A549 (cell line): ENCODE data around the gene MAGI1. TPM values are rescaled to one million over a fixed set of nuclear protein-coding genes. Genes with fewer than 3 reads are reported as not detected.

Experiments used
- ATAC-seq, 2 experiments: fragments of 200-7000 bp in 1 of 2; fragments of >200 bp in 1 of 2; cut with Nextera tagmentation in 1 of 2; cut with Tn5 transposase in 1 of 2; 3 replicates each; pipeline versions ENCODE4 v1.8.0 to v1.9.1; 2018 to 2020; ENCODE audit warnings: mild to moderate bottlenecking in 1 of 2, moderate library complexity in 1 of 2
- CTCF ChIA-PET: fragments of 300-600 bp; sonication (Branson Sonifier 250); formaldehyde crosslinking; extraction: SDS; loops from one replicate; lab custom pipeline; 2021; ENCODE audit warnings: antibody characterized with exemption, inconsistent platforms; lab: Yijun Ruan, JAX
- POLR2A ChIA-PET: fragments of 350-600 bp; formaldehyde crosslinking; extraction: SDS; loops from one replicate; lab custom pipeline; 2021; ENCODE audit warnings: antibody characterized with exemption, inconsistent platforms; lab: Yijun Ruan, JAX
- DNase-seq, 2 experiments: peaks; one replicate each; pipeline versions ENCODE4 v3.0.0 to v3.0.0-alpha.2; 2011 to 2016; ENCODE audit warnings: low read depth in 1 of 2, low spot score in 1 of 2
- FAIRE-seq: peaks from 2 replicates; lab custom pipeline; 2011; peaks lifted over from hg19 to GRCh38; lab: Jason Lieb, UNC
- H3K27ac ChIP-seq, 2 experiments: fragments of >200 bp; sonication (Bioruptor Twin); formaldehyde crosslinking; 3 replicates each; pipeline ENCODE4 v1.5.1; 2016 to 2017
- H3K4me1 ChIP-seq: fragments of >200 bp; sonication (Bioruptor Twin); formaldehyde crosslinking; 3 replicates; pipeline ENCODE4 v1.6.1; 2016
- H3K4me2 ChIP-seq: fragments of >200 bp; sonication (Bioruptor Twin); formaldehyde crosslinking; 3 replicates; pipeline ENCODE4 v1.6.1; 2016
- H3K4me3 ChIP-seq: fragments of >200 bp; sonication (Bioruptor Twin); formaldehyde crosslinking; 3 replicates; pipeline ENCODE4 v1.5.1; 2016
- H3K9me3 ChIP-seq: fragments of >200 bp; sonication (Bioruptor Twin); formaldehyde crosslinking; 3 replicates; pipeline ENCODE4 v1.6.1; 2016
- ATOH8 ChIP-seq: fragments of 250-450 bp; sonication (Bioruptor Pico); IDR thresholded peaks from 2 replicates; pipeline ENCODE4 v1.5.0; 2020; ENCODE audit warnings: low read depth, mild to moderate bottlenecking, moderate library complexity
- CBX8 ChIP-seq: fragments of 200-600 bp; sonication (generic); IDR thresholded peaks from 2 replicates; pipeline ENCODE4 v1.6.1; 2016
- CEBPB ChIP-seq, 2 experiments: fragments of >200 bp in 1 of 2; sonication (Bioruptor Twin) in 1 of 2; formaldehyde crosslinking in 1 of 2; IDR thresholded peaks; 2 replicates each; pipeline ENCODE4 v1.6.1; 2012 to 2016
- CHD2 ChIP-seq: fragments of 150-350 bp; IDR thresholded peaks from 2 replicates; pipeline ENCODE4 v1.6.1; 2014; ENCODE audit warnings: low read length; ENCODE audit not compliant: partially characterized antibody
- CHD4 ChIP-seq: fragments of 200-600 bp; sonication (generic); IDR thresholded peaks from 2 replicates; pipeline ENCODE4 v1.6.1; 2016; ENCODE audit warnings: antibody characterized with exemption, mild to moderate bottlenecking, borderline replicate concordance
- CTCF ChIP-seq: fragments of >200 bp; sonication (Bioruptor Twin); formaldehyde crosslinking; IDR thresholded peaks from 3 replicates; pipeline ENCODE4 v1.5.1; 2016
- EHF ChIP-seq: fragments of 250-450 bp; sonication (Bioruptor Pico); IDR thresholded peaks from 2 replicates; pipeline ENCODE4 v1.5.0; 2020; ENCODE audit warnings: mild to moderate bottlenecking
- EHMT2 ChIP-seq: fragments of 200-600 bp; sonication (generic); IDR thresholded peaks from 2 replicates; pipeline ENCODE4 v1.6.1; 2016; ENCODE audit warnings: antibody characterized with exemption, low read depth, mild to moderate bottlenecking, moderate library complexity
- EP300 ChIP-seq, 2 experiments: fragments of >200 bp; sonication (Bioruptor Twin); formaldehyde crosslinking; IDR thresholded peaks; 2 replicates in 1 of 2; 3 replicates in 1 of 2; pipeline ENCODE4 v1.6.1; 2016 to 2017
- FOSL2 ChIP-seq, 2 experiments: fragments of 450-650 bp in 1 of 2; fragments of >200 bp in 1 of 2; sonication (Bioruptor Twin) in 1 of 2; formaldehyde crosslinking; IDR thresholded peaks; 2 replicates each; pipeline versions ENCODE4 v1.5.0 to v1.6.1; 2016 to 2020; ENCODE audit warnings: mild to moderate bottlenecking in 1 of 2, moderate library complexity in 1 of 2
- FOXS1 ChIP-seq: fragments of 250-450 bp; sonication (Bioruptor Pico); IDR thresholded peaks from 2 replicates; pipeline ENCODE4 v1.5.0; 2020; ENCODE audit warnings: mild to moderate bottlenecking, moderate library complexity
- GATA3 ChIP-seq: IDR thresholded peaks from 2 replicates; pipeline ENCODE4 v1.6.1; 2012; ENCODE audit warnings: borderline replicate concordance
- HDAC2 ChIP-seq: fragments of 200-600 bp; sonication (generic); IDR thresholded peaks from 2 replicates; pipeline ENCODE4 v1.6.1; 2016
- HOXB5 ChIP-seq: fragments of 250-450 bp; sonication (Bioruptor Pico); IDR thresholded peaks from 2 replicates; pipeline ENCODE4 v1.5.0; 2020; ENCODE audit warnings: mild to moderate bottlenecking, moderate library complexity
- JUNB ChIP-seq: fragments of >200 bp; sonication (Bioruptor Twin); formaldehyde crosslinking; IDR thresholded peaks from 2 replicates; pipeline ENCODE4 v1.6.1; 2016
- KDM1A ChIP-seq: fragments of 200-600 bp; sonication (generic); IDR thresholded peaks from 2 replicates; pipeline ENCODE4 v1.6.1; 2016; ENCODE audit warnings: low read depth, mild to moderate bottlenecking
- MAZ ChIP-seq: fragments of 150-350 bp; IDR thresholded peaks from 2 replicates; pipeline ENCODE4 v1.6.1; 2014; ENCODE audit warnings: antibody characterized with exemption, low read depth, low read length, borderline replicate concordance
- NFE2L2 ChIP-seq: fragments of 150-350 bp; conservative IDR thresholded peaks from 2 replicates; pipeline ENCODE4 v1.6.1; 2014; ENCODE audit warnings: low read length
- NPAS2 ChIP-seq: fragments of 250-450 bp; sonication (Bioruptor Pico); IDR thresholded peaks from 2 replicates; pipeline ENCODE4 v1.8.0; 2022; ENCODE audit warnings: mild to moderate bottlenecking, moderate library complexity, borderline replicate concordance
- NR3C1 ChIP-seq: fragments of >200 bp; sonication (Bioruptor Twin); formaldehyde crosslinking; IDR thresholded peaks from 3 replicates; pipeline ENCODE4 v1.6.1; 2017
- RARB ChIP-seq: fragments of 250-450 bp; sonication (Bioruptor Pico); IDR thresholded peaks from 2 replicates; pipeline ENCODE4 v1.8.0; 2021; ENCODE audit warnings: mild to moderate bottlenecking, moderate library complexity
- SMC3 ChIP-seq: fragments of >200 bp; sonication (Bioruptor Twin); formaldehyde crosslinking; IDR thresholded peaks from 3 replicates; pipeline ENCODE4 v1.6.1; 2018; ENCODE audit warnings: inconsistent platforms
- SREBF2 ChIP-seq: fragments of 450-650 bp; IDR thresholded peaks from 2 replicates; pipeline ENCODE4 v1.6.1; 2014; ENCODE audit warnings: mild to moderate bottlenecking, moderate library complexity
- TP53 ChIP-seq: fragments of 250-450 bp; sonication (Bioruptor Pico); IDR thresholded peaks from 2 replicates; pipeline ENCODE4 v1.5.0; 2021; ENCODE audit warnings: mild to moderate bottlenecking, moderate library complexity
- ZFP36 ChIP-seq: fragments of 450-650 bp; IDR thresholded peaks from 2 replicates; pipeline ENCODE4 v1.6.1; 2014; ENCODE audit warnings: borderline replicate concordance; ENCODE audit not compliant: partially characterized antibody
- WGBS: methylation state at CpG from one replicate; pipeline ENCODE4 v1.1.6; 2017; ENCODE audit errors: missing lambda C conversion rate; 5-methylcytosine and 5-hydroxymethylcytosine counted together
- polyA plus RNA-seq, 4 experiments: library from polyadenylated mRNA; depleted of rRNA in 3 of 4; stranded (reverse); fragments of >200 nt; fragmentation: RNase III in 1 of 4; extraction: RNeasy Plus Mini Kit Qiagen cat#74134 plus additional on column Dnase treatment in 1 of 4; gene quantifications; 2 replicates in 3 of 4; 3 replicates in 1 of 4; pipeline ENCODE4 v1.2.3, GENCODE V29; 2011 to 2017
- TF ChIP-seq, protein P1 (sequence below): fragments of >200 bp; sonication (Bioruptor Twin); formaldehyde crosslinking; IDR thresholded peaks from 2 replicates; pipeline ENCODE4 v1.6.1; 2016
- TF ChIP-seq, protein P2 (sequence below): IDR thresholded peaks from 2 replicates; pipeline ENCODE4 v1.6.1; 2012; ENCODE audit warnings: low read depth, borderline replicate concordance

Gene MAGI1
- polyA plus RNA-seq, 2 of the 4 experiments (the other 2 are of a cell fraction): 4.7 to 6.6 TPM

DNA sequence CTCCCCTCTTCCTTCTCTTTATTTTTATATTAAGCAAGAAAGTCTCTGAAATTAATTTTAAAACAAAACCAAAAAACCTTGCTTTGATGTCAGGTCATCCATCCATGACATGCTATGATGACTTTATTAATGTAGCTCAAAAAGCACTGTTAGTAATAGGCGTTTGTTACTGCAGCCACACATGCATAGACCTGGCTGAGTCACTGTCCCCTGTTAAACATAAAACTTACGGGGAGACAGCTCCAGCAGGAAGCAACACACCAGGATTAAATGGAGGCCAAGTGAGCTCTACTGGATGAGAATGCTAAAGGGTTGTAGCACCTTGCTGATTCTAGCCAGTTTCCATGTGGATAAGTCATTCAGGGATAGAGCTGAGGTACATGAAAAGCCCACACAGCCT lies 661.1 kb downstream of the MAGI1 start (continued):
- TF ChIP-seq ATOH8: no peak
- no peak for TF ChIP-seq HDAC2
- TF ChIP-seq CHD2: no peak
- no peak for TF ChIP-seq CHD4
- TF ChIP-seq NFE2L2: no peak
- TF ChIP-seq CEBPB (IDR thresholded peaks at IDR 0.05): no peak

DNA sequence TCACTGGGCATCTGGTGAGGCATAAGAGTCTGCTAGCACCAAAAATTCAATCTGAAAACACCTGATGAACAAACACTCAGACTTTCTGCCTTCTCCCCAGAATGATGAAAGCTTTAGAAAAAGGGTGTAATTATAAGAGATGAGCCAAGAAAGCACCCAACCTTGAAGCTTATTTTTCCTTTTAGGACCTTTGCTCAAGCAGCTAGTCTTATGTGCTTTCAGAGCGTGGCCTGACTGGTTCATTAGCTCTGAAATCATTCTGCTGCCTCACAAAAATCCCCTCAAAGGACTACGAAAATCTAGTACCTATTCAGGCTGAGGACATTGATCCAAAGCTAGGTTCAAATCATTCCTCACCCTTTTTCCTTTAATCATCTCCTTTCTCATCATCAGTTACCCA lies 662.3 kb downstream of the MAGI1 start:
- H3K4me3 ChIP-seq: no peak overlapping the region
- TF ChIP-seq GATA3: no peak
- no peak for TF ChIP-seq RARB
- TF ChIP-seq, protein P1, sequence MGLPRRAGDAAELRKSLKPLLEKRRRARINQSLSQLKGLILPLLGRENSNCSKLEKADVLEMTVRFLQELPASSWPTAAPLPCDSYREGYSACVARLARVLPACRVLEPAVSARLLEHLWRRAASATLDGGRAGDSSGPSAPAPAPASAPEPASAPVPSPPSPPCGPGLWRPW: no peak
- TF ChIP-seq NR3C1: no peak
- no peak for TF ChIP-seq ZFP36
- no peak for TF ChIP-seq EHMT2
- no peak for TF ChIP-seq MAZ
- no peak for TF ChIP-seq EHF (CRISPR knock-in tag)
- TF ChIP-seq FOXS1 (CRISPR knock-in tag): no peak
- TF ChIP-seq CTCF: no peak
- TF ChIP-seq KDM1A: no peak
- TF ChIP-seq HOXB5 (CRISPR knock-in tag): no peak
- TF ChIP-seq FOSL2 (IDR thresholded peaks at IDR 0.05): no peak
- TF ChIP-seq FOSL2 (CRISPR knock-in tag; IDR thresholded peaks at IDR 0.05): no peak
- no peak for TF ChIP-seq NPAS2 (CRISPR knock-in tag)
- ChIA-PET POLR2A (no interaction called here), CTCF (interaction anchor here (0.7 kb wide), 1 partner anchor 50 kb away, joined by 3 read pairs; no protein-coding TSS in a partner anchor)
- ATAC-seq: no peak
- H3K27ac ChIP-seq: no peak overlapping the region
- no peak for FAIRE-seq
- DNase-seq: no peak
- H3K9me3 ChIP-seq: no peaks in the 10 kb centered on the region
- H3K4me1 ChIP-seq: no peaks in the 10 kb centered on the region
- no peak overlapping the region for H3K4me2 ChIP-seq
- WGBS: 72% methylated on average over 2 of the region's 2 CpGs

DNA sequence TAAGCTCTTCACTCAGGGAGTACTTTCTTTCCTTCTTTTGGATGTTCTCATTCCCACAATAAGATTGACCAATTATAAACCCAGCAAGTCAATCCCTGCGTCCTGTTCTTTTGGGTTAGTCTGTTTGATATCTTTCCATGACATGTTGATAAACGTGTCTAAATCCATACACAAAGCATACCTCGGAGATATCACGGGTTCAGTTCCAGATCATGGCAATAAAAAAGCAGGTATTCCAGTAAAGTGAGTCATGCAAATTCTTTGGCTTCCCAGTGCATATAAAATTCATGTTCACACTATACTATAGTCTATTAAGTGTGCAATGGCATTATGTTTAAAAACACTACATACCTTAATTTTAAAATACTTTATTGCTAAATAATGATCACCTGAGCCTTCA lies 667.7 kb downstream of the MAGI1 start:
- FAIRE-seq (no peak), DNase-seq (no peak), ATAC-seq (no peak)
- Histone ChIP-seq H3K4me2 (no peak overlapping the region), H3K9me3 (no peaks in the 10 kb centered on the region), H3K4me3 (no peak overlapping the region), H3K27ac (no peak overlapping the region), H3K4me1 (no peaks in the 10 kb centered on the region)
- ChIA-PET POLR2A (no interaction called here), CTCF (interaction anchor here (0.5 kb wide), 1 partner anchor 647 kb away, joined by 3 read pairs; no protein-coding TSS in a partner anchor)
- WGBS: 66% methylated on average over 4 of the region's 4 CpGs
- TF ChIP-seq SMC3: no peak

DNA sequence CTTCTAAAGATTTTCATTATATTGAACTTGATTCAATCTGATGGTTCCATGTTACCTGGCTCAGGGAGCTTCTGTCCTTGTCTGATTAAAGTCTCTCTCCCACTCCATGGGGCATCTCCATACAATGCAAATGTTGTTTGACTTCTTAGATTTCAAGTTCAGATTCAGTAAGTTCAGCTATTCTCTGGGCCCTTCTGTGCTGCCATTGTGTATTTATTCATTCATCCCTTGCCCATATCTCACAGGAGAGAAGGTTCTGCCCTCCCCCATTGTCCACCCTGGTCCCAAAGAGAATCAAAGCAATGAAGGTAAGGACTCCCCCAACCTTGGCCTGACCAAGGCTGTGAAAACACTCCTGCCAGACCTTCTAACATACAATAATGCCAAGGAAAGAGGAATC lies 669.9 kb downstream of the MAGI1 start:
- H3K27ac ChIP-seq: no peak overlapping the region
- H3K4me2 ChIP-seq: no peak overlapping the region
- no peak for DNase-seq
- H3K4me3 ChIP-seq: no peak overlapping the region
- no peaks in the 10 kb centered on the region for H3K9me3 ChIP-seq
- ChIA-PET POLR2A (no interaction called here), CTCF (no interaction called here)
- no peak for ATAC-seq
- H3K4me1 ChIP-seq: no peaks in the 10 kb centered on the region
- TF ChIP-seq HOXB5 (CRISPR knock-in tag): no peak
- no peak for TF ChIP-seq NFE2L2
- no peak for TF ChIP-seq CBX8
- no peak for TF ChIP-seq SMC3
- TF ChIP-seq EHF (CRISPR knock-in tag): no peak
- TF ChIP-seq FOXS1 (CRISPR knock-in tag): no peak
- TF ChIP-seq, protein P2, sequence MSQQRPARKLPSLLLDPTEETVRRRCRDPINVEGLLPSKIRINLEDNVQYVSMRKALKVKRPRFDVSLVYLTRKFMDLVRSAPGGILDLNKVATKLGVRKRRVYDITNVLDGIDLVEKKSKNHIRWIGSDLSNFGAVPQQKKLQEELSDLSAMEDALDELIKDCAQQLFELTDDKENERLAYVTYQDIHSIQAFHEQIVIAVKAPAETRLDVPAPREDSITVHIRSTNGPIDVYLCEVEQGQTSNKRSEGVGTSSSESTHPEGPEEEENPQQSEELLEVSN: no peak
- TF ChIP-seq SREBF2: no peak
- TF ChIP-seq JUNB: no peak
- TF ChIP-seq CHD4: no peak
- no peak for TF ChIP-seq ATOH8
- no peak for TF ChIP-seq EP300 (IDR thresholded peaks at IDR 0.05)
- no peak for TF ChIP-seq TP53 (CRISPR knock-in tag)
- no peak for FAIRE-seq
